GM18502 (cell line): ENCODE measurements around the gene SVOP.
A peak's percentile ranks its signal among the peaks of the same experiment; 100 is the strongest.

Experiments used
- ATAC-seq: cut with Tn5 transposase; IDR thresholded peaks from one replicate; pipeline ENCODE4 v1.9.1; 2021; ENCODE audit warnings: mild to moderate bottlenecking; ENCODE audit not compliant: unreplicated experiment, poor library complexity

The SVOP gene

DNA sequence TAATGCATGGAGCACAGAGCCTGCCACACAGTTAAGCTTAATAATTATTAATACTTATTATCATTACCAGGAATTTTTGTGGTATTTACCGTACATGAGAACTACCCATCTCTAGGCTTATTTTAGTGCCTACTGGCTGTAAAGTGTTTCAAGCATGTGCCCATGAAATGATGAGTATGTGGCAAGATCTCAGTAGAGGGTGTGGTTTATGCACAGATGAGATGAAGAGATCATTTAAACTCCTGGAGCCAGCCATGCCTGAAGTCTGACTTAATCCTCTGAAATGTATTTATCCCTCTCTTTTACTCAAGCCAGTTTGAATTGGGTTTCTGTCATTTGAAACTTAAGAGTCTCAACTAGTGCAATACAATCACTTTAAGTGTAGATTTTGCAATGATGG is 80.7 kb downstream of the SVOP start:
- ATAC-seq = no peak

- peak; percentile 45 for ATAC-seq
These were observed 81.3 kb downstream of the SVOP start for GRCh38 chr12:108939594-108939993.

DNA sequence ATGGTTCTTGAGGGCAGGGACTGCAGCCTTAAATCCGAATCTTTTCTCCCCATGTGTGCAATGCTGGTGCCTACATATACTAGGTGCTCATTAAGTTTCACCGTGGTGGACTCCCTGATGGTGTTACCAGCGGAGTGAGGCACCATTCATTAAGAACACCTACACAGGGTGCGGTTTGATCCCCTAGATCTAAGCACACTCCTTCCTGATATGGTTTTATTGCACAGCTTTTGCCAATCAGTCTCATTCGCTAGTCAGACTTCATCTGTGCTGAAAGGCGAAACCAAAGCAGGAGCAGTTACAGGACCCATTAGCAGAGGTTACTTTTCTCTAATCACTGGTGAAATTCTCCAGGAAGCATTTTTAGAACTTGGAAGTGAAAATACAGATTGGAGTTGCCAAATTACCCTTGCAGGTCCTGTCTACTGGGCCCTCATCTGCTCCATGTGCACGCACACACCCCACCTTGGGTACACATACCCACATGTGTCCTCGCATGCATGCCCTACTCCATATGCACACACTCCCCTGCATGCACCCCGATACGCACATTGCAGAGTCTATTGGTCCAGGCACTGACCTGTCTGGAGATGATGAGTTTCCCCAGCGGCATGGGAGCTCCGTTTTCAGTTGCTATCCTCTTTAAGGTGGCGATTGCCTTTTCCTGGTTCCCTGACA is 82.5 kb downstream of the SVOP start:
- ATAC-seq = no peak

DNA sequence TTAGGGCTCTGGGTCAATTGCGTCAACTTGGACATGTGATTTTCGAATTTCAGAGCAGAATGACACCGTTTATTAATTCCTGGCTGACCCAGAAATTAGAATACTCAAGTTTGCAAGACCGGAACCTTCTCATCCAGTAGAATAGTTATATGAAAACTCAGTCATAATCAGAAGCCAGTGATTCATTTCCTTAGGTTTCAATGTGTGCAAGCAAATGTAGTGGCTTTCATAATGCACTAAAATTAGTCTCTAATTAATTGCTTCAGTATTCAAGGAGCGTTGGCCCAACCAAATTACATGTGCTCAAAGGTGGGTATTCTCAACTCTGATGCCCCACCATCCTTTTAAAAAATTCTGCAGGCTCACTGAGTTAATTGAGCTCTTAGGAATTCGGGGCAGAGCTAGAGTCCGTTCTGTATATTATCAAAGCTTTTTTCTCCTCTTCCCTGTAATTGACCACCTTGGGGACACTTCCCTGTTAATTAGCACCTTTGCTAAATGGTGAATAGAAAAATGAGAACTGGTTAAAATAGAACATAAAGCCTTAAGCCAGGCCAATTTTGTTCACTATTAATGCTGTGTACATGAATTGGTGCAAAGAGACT is 85.6 kb downstream of the SVOP start:
- ATAC-seq = peak; percentile 46

- no peak for ATAC-seq
These were observed 86.9 kb downstream of the SVOP start for GRCh38 chr12:108933949-108934348.

DNA sequence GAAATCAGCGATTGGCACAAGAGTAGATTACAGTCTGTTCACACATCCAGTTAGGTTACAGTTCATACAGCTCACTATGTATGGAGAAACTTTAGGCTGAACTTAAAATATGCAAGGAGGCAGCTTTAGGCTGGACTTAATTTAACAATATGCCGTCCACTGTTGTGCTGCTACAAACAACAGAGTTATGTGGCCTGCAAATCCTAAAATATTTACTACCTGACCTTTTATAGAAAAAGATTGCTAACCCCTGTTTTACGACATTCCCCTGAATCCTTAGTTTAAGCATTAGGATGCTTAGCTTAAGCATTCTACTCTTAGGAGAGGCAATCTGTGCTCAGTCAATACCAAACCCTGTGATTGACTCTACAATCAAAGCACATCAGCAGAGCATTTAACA is 90.1 kb downstream of the SVOP start:
- ATAC-seq = no peak

- ATAC-seq = peak; percentile 65
These were observed 90.7 kb downstream of the SVOP start for GRCh38 chr12:108930155-108930554.

GRCh38 chr12:108928695-108929094 is 92.2 kb downstream of the SVOP start:
- no peak for ATAC-seq

GRCh38 chr12:108922918-108923317 is 98.0 kb downstream of the SVOP start:
- ATAC-seq = no peak

GRCh38 chr12:108921946-108922345 is 98.9 kb downstream of the SVOP start:
- no peak for ATAC-seq

DNA sequence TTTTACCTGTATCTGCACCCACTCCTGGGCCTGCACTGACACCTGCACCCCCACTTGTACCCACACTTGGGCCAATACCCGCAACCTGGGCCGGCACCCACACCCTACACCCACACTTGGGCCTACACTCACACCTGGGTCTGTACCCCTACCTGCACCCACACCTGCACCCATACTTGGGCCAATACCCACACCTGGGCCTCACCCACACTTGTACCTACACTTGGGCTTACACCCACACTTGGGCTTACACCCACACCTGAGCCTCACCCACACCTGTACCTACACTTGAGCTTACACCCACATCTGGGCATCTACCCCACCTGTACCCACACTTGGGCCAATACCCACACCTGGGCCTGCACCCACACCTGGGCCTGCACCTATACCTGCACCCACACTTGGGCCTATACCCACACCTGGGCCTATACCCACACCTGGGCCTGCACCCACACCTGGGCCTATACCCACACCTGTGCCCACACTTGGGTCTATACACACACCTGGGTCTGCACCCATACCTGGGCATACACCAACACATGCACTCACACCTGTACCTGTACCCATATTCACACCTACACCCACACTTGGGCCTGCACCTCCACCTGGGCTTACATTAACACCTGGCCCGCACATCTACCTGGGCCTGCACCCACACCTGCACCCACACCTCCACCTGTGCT is 101.8 kb downstream of the SVOP start:
- ATAC-seq = no peak

- ATAC-seq = no peak
These were observed 102.7 kb downstream of the SVOP start for GRCh38 chr12:108918206-108918605.

DNA sequence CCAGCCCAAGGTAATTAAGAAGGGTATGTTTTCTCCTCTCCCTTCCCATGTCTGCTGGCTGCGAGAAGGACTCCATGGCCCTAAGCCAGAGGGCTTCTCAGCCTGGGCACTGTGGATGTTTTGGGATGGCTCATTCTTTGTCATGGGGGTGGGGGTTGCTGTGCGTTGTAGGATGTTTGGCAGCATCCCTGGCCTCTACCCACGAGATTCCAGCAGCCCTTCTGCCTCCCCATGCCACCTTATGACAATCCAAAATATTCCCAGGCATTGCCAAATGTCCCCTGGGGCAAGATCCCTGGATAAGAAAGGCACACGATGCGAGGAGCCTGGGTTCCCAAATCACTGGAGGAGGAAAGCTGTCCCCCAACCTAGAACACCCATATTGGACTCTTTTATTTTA is 104.5 kb downstream of the SVOP start:
- ATAC-seq = no peak

- no peak for ATAC-seq
These were observed 105.2 kb downstream of the SVOP start for GRCh38 chr12:108915632-108916133.

DNA sequence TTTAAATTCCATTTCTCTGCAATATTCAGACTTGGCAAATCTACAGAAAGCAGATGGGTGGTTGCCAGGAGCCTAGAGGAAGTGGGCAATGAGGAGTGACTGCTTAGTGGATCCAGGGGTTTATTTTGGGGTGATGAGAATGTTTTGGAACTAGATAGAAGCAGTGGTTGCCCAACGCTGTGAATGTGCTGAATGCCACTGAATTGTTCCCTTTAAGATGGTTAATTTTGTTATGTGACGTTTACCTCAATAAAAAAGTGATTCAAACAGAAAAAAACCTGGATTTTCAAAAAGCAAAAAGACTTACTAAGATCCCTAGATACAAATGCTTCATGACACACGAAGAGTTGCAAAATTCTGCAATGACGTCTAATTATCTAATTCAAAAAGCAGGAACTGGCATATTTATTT is 106.7 kb downstream of the SVOP start:
- no peak for ATAC-seq

DNA sequence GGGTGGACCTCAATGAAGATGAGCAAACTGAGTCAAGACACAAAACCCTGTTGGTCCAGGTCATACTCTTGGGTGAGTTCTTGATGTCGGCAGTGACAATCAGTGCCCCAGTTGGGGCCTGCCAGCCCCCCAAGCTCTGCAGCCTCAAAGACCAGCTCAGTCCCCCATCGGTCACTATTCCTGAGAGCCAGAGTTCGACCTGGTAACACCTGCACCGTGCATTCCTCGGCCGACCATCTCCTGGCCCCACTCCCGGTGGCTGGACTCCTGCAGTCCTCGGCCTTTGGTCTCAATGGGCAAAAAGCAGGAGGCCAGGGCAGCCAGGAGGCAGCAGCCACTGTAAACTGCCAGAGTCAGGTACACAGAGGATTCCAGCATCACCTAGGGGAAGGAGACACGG is 108.5 kb downstream of the SVOP start:
- no peak for ATAC-seq

DNA sequence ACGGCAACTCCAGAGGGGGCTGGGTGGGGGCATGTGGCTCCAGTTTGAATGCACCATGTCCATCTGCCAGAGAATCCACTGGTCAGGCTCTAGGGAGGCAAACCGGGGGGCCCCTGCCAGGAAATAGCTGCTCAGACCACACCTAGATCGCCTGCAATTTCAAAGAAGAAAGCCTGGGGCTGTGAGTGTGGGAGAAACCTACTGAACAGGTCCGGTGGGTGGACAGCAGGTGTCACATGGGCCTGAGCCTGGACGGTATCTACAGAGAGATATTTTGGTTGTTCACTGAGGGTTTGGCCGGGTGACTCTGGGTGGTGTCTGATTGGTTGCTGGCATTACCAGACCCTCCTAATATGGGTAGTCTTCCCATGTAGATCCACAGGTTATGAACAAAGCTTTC is 109.0 kb downstream of the SVOP start:
- no peak for ATAC-seq

- ATAC-seq = no peak
These were observed 110.5 kb downstream of the SVOP start for GRCh38 chr12:108910336-108910735.

DNA sequence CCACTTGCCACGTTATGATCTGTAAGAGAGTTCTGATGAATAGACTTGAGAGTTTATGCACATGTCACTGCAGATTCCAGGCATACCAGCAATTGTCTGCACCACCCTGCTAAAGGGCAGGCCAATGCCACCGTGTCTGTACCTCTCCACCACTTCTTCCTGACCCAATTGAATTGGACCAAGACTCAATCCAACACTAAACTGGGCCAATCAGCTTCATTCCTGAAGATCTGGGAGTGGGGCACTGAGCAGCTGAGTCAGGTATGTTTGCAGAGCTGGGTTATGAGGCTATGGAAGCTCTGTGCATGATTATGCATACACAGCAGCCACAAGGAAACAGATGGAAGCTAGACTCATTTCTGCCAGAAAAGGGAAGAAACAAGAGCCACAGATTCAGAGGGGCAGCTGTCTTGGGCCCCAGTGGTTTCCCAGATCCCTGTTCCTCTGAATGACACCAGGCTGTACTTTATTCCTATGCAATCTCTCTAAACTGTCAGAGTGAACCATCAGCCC is 113.0 kb downstream of the SVOP start:
- ATAC-seq = no peak

- ATAC-seq = no peak
These were observed 113.9 kb downstream of the SVOP start for GRCh38 chr12:108906971-108907370.

GRCh38 chr12:108905725-108906124 is 115.1 kb downstream of the SVOP start:
- ATAC-seq = no peak
